Islet of Langerhans (tissue), 1 donor: ENCODE measurements around the gene MCRIP2.

Experiments
- FAIRE-seq: peaks from one replicate; lab custom pipeline; 2011; peaks lifted over from hg19 to GRCh38; lab: Jason Lieb, UNC

Gene MCRIP2

GRCh38 chr16:649631-650030, 8.0 kb downstream of the MCRIP2 start:
- no peak for FAIRE-seq

- no peak for FAIRE-seq
Measured at GRCh38 chr16:651844-652243, 10.2 kb downstream of the MCRIP2 start.

DNA sequence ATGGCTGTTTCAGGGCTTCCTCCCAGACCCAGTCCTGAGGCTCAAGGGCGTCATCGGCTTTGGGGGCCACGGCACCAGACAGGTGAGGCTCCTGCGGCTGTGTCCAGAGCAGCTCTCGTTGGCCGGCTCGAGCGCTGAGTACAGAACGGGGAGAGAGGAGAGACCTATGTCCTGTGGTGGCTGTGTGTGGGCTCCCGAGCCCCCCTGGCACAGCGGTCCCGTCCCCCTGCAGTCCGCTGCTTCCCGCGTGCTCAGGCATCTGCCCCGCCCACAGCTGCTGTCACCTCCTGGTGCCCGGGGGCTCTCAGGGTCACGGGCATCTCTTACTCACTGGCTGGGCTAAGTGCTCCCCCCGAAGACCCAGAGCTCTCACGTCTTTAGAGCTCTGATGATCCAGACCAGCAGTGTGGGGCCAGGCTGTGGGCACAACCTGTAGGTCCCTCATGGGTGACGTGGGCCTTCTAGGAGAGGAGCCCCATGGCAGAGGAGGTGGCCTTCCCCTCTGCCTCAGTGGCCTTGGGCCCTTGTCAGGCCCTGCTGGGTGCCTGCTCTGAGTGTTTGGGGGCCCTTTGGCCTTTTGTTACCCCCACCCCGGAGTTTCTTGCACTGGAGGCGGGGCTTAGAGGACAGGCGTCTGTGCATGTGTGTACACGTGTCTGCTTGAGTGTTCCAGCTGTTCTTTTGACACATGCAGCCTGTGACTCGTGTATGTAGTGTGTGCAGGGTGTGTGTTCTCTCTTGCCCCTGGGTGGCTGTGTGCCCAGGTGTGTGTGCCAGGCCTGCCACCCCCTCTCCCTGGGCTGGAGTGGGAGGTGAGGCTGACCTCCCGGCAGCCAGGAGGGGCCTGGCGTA, 11.1 kb downstream of the MCRIP2 start:
- FAIRE-seq, result no peak

DNA sequence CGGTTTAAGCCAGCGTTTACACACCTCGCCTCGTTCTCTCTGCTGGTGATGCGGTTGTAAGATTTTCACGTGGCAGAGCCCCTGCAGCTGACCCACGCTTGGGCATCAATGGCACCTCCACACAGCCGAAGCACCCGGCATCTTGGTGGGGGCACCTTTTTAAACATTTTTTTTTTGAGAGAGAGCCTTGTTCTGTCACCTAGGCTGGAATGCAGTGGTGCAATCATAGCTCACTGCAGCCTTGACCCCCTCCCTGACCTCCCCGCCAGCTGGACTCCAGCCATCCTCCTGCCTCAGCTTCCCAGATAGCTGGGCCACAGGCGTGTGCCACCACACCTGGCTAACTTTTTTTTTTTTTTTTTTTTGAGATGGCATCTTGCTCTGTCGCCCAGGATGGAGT, 12.4 kb downstream of the MCRIP2 start:
- FAIRE-seq, result no peak

- FAIRE-seq, result no peak
Measured at GRCh38 chr16:657487-657886, 15.9 kb downstream of the MCRIP2 start.

- FAIRE-seq, result no peak
Measured at GRCh38 chr16:658679-659571, 17.3 kb downstream of the MCRIP2 start.

DNA sequence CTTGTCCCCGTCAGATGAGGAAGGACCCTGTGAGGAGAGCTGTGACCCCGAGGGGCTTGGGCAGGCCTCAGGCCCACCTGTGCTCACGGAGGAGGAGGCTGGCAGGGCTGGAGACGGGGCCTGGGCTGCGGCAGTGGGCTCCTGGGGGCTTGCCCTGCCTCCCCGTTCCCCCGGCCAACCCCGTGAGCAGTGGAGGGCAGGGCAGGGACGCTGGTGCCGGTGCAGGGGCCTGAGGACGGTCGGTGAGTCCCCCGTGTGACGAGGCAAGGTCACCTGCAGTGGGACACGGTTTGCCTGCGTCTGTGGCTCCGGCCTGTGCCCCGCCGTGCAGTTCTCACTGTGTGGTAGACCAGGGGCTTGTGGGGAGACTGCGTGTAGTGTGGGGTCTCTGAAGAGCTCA, 18.0 kb downstream of the MCRIP2 start:
- FAIRE-seq, result no peak

GRCh38 chr16:660132-660458, 18.5 kb downstream of the MCRIP2 start:
- no peak for FAIRE-seq

GRCh38 chr16:660459-661183, 19.0 kb downstream of the MCRIP2 start:
- FAIRE-seq, result no peak

DNA sequence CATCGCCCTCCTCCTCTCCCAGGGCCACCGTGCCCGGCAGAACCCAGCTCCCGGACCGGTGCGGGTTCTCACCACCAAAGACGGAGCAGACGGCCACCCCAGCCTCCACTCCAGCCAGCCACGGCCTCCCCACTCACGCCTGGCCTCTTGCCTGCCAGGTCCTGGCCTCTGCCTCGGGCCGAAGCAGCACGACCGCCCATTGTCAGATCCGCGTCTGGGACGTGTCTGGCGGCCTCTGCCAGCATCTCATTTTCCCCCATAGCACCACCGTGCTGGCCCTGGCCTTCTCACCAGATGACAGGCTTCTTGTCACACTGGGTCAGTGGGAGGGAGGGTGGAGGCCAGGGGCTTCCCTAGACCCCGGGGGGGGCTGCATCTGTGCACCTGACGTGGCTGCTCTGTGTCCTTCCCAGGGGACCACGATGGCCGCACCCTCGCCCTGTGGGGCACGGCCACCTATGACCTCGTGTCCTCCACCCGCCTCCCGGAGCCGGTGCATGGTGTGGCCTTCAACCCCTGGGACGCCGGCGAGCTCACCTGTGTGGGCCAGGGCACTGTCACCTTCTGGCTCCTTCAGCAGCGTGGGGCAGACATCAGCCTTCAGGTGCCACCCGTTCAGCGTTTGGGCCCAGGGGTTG, 19.7 kb downstream of the MCRIP2 start:
- FAIRE-seq, result no peak

GRCh38 chr16:662095-662494, 20.5 kb downstream of the MCRIP2 start:
- no peak for FAIRE-seq

DNA sequence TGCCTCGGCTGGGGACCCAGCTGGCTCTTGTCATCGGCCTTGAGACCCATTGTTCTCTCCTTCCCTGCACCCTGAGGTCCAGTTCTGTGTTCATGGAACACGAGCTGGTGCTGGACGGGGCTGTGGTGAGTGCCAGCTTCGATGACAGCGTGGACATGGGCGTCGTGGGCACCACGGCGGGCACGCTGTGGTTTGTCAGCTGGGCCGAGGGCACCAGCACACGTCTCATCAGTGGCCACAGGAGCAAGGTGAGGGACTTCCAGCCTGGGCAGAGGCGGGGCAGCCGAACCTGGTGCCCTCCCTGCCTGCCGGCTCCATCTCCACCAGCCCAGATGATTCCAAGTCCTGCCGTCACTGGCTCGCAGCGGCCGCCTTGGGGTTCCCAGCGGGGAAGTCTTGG, 21.0 kb downstream of the MCRIP2 start:
- no peak for FAIRE-seq

- no peak for FAIRE-seq
Measured at GRCh38 chr16:666572-666971, 24.9 kb downstream of the MCRIP2 start.

- FAIRE-seq, result no peak
Measured at GRCh38 chr16:667113-667779, 25.6 kb downstream of the MCRIP2 start.

DNA sequence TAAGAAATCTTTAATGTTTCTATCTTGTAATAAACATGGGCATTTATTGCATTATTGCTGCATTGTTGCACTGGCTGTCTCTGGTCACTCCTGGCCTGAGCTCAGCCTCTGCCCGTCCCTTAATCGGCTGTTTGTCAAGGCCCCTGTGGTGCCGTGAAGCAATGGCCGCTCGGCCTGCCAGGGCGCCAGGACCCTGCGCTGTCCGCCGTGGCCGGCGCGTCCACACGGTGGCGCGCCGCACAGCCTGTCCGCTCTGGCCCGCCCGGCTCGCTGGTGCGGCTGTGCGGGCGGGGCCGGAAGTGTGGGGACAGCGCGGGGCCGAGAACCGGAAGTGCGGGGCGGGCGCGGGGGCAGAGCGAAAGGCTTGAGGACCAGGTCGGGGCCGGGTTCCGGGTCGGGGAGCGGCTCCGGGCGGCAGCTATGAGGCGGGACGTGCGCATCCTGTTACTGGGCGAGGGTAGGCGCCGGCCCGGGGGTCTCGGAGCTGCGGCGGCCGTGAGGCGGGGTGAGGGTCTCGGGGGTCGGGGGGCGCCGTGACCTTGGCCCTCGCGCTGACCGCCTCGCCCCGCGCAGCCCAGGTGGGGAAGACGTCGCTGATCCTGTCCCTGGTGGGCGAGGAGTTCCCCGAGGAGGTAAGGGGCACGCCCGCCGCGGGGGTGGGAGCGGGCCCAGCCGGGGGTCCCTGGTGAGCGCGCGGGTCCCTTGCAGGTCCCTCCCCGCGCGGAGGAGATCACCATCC, 26.3 kb downstream of the MCRIP2 start, which contains the start of gene RHOT2:
TSS of gene RHOT2 (plus strand) at position 353 of the 739 bp plus-strand sequence. CDS start at position 421, 68 bp downstream.
- FAIRE-seq, result no peak

DNA sequence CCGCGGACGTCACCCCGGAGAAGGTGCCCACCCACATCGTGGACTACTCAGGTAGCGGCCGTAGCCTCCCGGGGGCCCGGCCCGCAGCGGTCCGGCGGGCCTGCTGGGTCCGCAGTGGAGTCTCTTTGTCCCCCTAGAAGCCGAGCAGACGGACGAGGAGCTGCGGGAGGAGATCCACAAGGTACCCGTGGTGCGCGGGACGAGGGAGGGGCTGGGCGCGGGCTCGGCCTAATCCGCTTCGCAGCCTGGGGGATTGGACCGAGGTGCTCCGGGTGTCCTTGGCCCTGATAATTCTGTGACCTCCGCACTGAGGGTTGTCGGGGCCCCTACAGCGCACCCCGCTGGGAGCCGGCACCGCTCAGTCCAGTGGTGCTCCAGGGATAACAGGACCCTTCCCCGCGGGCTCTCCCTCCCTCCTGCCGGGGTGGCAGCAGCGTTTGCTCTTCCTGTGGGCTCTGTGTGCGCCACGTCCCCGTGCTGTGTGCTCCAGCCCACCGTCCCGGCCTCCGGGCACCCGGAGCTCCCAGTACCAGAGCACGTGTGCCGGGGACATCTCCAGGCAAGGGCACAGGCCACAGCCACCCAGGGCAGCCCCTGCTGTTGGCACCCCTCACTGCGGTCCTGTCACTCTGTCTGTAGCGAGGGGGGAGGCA, 27.0 kb downstream of the MCRIP2 start:
- no peak for FAIRE-seq

GRCh38 chr16:669666-670065, 28.0 kb downstream of the MCRIP2 start:
- FAIRE-seq, result no peak

GRCh38 chr16:670485-671352, 29.1 kb downstream of the MCRIP2 start:
- FAIRE-seq, result no peak
